ENCODE data around the gene DMWD.
"Not testable (repeated sequence)": the region's sequence is repeated elsewhere in the genome, so short reads cannot be mapped to it uniquely, and the experiment has no call there.

Gene DMWD

GRCh38 chr19:45815481-45816216 is 23.0 kb upstream of the DMWD start:
- no peak for FAIRE-seq

- FAIRE-seq, result no peak
Observed at GRCh38 chr19:45814851-45815480, 22.3 kb upstream of the DMWD start, which contains the start of gene RSPH6A. Gene RSPH6A (minus strand): TSS chr19:45815308. CDS start chr19:45815176, 132 bp downstream.

DNA sequence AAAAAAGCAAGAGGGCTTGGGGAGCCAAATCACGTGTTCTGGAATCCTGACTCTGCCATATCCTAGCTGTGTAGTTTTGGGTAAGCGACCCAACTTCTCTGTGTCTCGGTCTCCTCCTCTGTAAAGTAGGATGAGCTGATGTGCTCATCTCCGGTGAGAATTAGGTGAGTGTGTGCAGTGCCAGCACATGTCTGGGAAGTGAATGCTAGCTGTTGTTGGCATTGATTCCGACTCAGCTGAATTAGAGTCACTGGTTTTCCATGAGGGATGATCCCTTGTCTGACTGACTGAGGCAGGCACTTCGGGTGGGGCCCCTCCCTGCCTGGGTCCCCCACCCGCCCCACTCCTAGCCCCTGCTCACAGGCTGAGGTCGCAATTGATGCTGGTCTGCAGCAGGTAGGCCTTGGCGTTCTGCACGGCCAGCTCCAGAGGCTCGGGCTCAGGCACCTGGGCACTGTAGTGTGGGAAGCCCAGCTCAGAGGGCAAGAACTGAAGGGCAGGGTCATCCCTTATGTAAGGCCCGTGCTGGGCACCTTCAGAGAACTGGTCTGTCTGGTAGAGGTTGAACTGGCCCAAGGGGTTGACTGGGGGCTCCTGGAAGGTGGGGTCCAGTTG is 21.6 kb upstream of the DMWD start:
- FAIRE-seq, result no peak

GRCh38 chr19:45812297-45812696 is 19.7 kb upstream of the DMWD start:
- FAIRE-seq, result no peak

DNA sequence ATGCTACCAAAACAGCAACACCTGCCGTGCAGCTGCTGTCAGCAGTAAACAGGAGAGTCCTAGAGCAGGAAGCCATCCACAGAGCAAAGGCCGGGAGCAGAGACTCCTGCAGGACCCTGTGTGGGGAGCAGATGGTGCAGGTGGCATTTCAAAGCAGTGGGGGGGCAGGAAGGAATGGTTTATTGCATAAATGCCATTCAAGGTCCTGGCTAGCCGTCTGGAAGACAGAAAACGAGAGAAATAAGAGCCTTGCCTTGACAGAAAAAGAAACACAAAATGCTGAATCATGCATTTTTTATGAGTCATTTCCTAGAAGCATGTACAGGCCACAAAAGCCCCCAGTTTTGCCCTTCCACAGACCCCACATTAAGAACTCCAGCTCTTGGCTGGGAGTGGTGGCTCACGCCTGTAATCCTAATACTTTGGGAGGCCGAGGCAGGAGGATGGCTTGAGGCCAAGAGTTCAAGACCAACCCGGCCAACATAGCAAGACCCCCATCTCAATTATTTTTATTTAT is 17.1 kb upstream of the DMWD start:
- FAIRE-seq, result no peak

DNA sequence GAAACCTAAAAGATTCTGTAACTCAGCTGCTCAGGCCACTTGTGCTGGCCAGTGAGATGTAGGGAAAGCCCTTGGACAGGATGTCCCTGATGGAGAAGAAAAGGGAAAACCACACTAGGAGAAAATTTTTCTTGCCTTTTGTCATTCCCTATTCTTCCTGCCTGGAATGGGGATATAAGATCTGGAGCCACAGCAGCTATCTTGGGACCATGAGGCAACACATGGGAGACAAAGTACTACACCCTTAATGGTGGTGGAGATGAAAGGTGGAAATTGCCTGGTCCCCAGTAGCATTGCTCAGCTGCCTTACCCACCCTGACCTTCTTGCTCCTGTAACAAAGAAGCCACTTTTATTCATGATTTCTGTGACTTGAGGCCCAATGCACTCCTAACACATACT is 13.1 kb upstream of the DMWD start:
- no peak for FAIRE-seq

DNA sequence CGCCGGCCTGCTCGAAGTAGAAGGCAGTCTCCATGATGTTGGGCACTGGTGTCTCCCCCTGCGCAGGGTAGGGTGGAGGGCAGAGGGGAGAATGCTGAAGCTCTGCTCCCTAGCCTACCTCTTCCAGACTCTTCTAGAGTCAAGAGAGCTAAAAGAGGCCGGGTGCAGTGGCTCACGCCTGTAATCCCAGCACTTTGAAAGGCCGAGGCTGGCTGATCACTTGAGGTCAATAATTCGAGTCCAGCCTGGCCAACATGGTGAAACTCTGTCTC is 12.2 kb upstream of the DMWD start:
- FAIRE-seq, result no peak

DNA sequence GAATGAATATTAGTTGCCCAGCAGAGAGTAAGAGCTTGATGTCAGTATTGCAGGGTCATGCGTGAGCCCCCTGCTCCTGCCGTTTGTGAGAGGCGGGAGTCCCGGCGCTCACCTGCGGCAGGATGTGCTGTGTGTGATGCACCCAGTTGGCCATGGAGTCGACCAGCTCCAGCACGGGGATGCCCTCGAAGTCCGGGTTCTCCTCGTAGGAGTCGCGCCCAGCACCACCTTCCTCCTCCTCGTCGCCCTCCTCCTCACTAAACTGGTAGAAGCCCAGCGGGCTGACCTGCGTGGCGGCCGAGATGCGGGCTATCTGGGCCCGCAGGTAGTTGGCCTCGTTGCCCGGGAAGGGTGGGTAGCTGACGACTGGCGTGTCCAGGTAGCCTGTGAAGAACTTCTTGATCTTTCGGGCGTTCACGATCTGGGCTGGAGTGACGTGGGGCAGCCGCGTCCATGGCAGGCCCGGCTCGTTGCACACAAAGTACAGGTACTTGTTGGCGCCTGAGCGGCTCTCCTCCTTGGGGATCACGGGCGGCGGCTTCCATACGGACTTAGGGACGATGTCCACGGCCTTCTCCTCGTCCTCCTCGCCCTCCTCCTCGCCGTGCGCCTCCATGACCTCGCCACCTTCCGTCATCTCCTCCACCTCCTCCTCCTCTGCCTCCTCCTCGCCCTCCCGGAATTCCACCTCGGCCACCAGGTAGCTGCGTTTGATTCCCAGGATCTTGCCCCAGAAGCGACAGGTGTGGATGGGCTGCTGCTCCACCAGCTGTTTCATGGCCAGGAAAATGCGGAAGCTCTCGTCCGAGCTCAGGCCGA is 11.7 kb upstream of the DMWD start:
- no peak for FAIRE-seq

- FAIRE-seq, result no peak
Observed at GRCh38 chr19:45801603-45802175, 9.0 kb upstream of the DMWD start.

- FAIRE-seq, result no peak
Observed at GRCh38 chr19:45800070-45800553, 7.5 kb upstream of the DMWD start.

GRCh38 chr19:45799541-45799940 is 6.9 kb upstream of the DMWD start:
- FAIRE-seq, result not testable (repeated sequence)

GRCh38 chr19:45798995-45799517 is 6.4 kb upstream of the DMWD start:
- FAIRE-seq, result peak; percentile 77

- no peak for FAIRE-seq
Observed at GRCh38 chr19:45794627-45795026, 2.0 kb upstream of the DMWD start.

DNA sequence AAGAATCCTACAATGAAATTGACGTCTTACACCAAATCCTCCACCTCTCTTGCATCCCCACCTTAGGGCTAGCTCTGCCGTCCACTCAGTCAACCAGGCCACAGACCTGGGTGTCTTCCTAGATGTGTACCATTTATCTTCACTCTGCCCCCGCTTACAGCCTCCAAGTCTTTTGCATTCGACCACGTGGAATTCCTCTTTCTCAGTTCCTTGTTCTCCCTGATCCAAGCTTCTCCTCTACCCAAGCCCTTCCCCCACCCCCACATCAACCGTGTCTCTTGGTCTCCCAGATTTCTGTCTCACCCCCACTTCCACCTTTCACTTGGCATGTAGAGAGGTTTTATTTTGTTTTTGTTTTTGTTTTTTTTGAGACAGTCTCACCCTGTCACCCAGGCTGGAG is 1.2 kb upstream of the DMWD start:
- no peak for FAIRE-seq

- FAIRE-seq, result no peak
Observed at GRCh38 chr19:45793178-45793564, 526 bp upstream of the DMWD start.

DNA sequence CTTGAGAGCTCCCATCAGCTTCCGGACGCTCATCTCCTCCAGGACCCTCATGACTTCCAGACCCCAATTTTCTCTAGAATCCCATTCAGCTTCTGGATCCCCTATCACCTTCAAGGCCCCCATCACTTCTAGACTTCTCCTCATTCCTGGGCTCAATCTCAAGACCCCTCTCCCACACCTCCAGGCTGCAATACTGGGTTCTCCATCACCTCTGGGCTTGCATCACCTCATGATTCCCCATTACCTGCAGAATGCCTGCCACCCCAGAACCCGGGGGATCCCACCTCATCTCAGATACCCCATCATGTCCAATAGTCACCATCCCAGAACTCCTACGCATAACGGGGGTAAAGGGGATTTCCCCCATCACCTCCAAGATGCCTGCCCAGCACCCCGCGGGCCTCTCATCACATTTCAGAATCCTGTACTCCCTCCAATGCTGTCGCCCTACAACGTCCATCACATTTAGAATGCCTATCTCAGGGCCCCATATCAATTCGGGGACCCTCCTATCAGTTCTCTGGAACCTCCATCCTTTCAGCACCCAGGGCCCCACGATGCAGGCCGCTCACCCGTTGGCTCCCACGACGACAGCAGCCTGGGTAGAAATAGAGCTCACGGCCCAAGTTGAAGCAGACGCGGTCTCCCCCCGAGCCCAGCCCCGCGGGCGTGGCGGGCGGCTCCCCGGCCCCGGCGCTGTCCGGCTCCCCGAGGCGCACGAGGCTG is 738 bp downstream of the DMWD start:
- no peak for FAIRE-seq

- no peak for FAIRE-seq
Observed at GRCh38 chr19:45790942-45791341, 1.7 kb downstream of the DMWD start.

GRCh38 chr19:45789035-45789786 is 3.4 kb downstream of the DMWD start:
- no peak for FAIRE-seq

GRCh38 chr19:45786533-45786894 is 6.1 kb downstream of the DMWD start:
- FAIRE-seq, result no peak

- no peak for FAIRE-seq
Observed at GRCh38 chr19:45785781-45786532, 6.7 kb downstream of the DMWD start.
